Measurements from ENCODE around the gene PNCK. TPM values are rescaled to one million over a fixed set of nuclear protein-coding genes. Genes with fewer than 3 reads are reported as not detected.

The PNCK gene
- polyA plus RNA-seq, 1 experiment: 0.22 TPM

DNA sequence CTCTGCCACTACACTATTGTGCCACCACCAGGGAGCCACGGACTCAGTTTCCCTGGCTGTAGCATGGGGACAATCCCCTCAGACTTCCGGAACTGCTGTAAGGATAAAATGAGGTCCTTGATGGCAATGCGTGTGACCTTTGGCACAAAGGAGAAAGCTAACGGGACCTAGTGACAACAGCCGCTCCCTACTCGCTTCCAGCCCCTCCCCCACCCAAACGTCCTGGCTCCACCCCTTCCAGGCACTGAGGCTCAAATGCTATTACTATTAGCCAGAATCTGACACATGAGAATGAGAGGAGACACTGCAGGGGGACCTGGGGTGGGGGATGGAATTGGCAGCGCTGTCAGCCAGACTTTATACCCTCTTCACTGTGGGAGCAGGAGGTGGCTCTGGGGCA, 32.0 kb downstream of the PNCK start:
- ChIA-PET CTCF (no interaction called here), POLR2A (no interaction called here)
- TF ChIP-seq CTCF (IDR thresholded peaks at IDR 0.05; ENCODE audit: insufficient read depth, low read depth, low read length): no peak
- DNase-seq (ENCODE audit: low read depth): no peak
- no peaks in the 10 kb centered on the region for H3K36me3 ChIP-seq (ENCODE audit: control insufficient read depth, insufficient read depth, low read length)
- H3K4me3 ChIP-seq (ENCODE audit: low read depth, low read length): no peak overlapping the region
- peaks cover 22% of the 10 kb centered on the region for H3K27me3 ChIP-seq (ENCODE audit: control insufficient read depth, insufficient read depth, low read length)

DNA sequence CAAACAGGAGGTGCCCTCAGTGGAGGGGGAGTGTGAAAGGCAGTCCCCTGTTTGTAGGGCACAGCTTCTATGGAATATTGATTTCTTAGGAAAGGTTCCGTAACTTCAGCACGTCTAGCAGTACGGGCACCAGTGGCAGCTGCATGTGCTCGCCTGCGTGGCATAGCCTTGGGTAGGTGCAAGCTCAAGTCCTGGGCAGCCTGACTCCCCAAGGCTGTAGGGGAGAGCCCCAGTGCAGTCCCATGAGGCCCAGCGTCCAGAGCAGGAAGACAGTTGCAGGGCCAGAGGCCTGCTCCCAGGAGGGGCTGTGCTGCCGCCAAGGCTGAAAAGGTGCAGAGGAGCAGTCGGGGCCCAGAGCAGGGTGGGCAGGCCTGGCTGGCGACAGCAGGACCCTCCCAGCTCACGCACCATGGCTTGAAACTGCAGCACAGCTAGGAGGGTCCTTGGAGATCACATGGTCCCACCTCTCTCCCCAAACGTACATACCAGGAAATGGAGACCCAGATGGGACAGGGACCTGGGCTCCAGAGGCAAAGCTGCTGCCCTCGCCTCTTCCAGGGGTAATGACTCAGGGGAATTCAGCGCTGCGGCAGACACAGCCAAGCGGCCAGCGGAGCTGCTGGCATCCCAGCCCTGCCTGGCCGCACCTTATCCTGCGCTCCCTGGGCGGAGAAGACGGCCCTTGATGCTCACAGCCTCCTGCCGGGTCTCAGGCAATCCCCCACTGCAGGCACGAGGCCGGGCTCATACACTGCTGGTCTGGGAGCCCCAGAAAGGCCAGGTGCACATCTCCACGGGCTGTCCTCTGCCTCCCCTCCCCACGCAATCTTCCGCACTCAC, 32.7 kb downstream of the PNCK start:
- no peak for DNase-seq (ENCODE audit: low read depth)
- no peak for TF ChIP-seq CTCF (IDR thresholded peaks at IDR 0.05; ENCODE audit: insufficient read depth, low read depth, low read length)
- Histone ChIP-seq H3K36me3 (ENCODE audit: control insufficient read depth, insufficient read depth, low read length) (no peaks in the 10 kb centered on the region), H3K4me3 (ENCODE audit: low read depth, low read length) (no peak overlapping the region), H3K27me3 (ENCODE audit: control insufficient read depth, insufficient read depth, low read length) (peaks cover 19% of the 10 kb centered on the region)
- CTCF ChIA-PET: interaction anchor here (0.7 to 1.5 kb wide), 2 partner anchors 10 to 102 kb away, joined by 3 to 5 read pairs; no protein-coding TSS in a partner anchor
- POLR2A ChIA-PET: no interaction called here

DNA sequence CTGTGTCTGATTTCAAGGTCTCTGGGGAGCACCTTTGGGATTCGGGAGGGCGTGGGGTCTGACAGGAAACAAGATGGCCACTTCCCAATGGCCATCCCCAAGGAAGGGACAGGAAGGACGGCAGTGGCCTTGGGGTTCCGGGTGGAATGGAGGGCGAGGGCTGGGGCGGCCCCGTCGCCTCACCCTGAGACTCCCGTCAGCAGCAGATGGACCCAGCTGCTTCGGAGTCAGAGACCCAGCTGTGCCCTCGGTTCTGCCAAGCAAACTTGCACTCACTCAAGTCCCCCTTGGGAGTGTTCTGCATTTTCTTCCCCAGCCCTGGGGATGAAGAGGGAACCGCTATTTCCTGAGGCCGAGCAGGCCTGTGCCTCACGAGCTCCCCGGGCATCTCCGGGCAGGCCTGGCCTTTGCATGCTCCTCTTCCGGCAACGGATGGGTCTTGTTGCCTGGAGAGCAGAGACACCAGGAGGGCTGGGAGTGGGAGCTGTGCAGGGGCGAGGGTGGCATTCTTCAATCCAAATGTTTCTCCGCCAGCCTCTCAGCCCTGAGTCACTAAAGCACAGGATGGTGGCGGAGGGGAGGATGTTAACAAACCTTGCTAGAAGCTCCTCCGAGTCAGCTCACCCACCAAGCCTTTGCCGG, 33.4 kb downstream of the PNCK start:
- no peak for DNase-seq (ENCODE audit: low read depth)
- no peak for TF ChIP-seq CTCF (IDR thresholded peaks at IDR 0.05; ENCODE audit: insufficient read depth, low read depth, low read length)
- POLR2A ChIA-PET: no interaction called here
- Histone ChIP-seq H3K4me3 (ENCODE audit: low read depth, low read length) (no peak overlapping the region), H3K36me3 (ENCODE audit: control insufficient read depth, insufficient read depth, low read length) (no peaks in the 10 kb centered on the region), H3K27me3 (ENCODE audit: control insufficient read depth, insufficient read depth, low read length) (peaks cover 16% of the 10 kb centered on the region)
- CTCF ChIA-PET: interaction anchor here (0.7 to 1.5 kb wide), 3 partner anchors 9 to 101 kb away, joined by 3 to 5 read pairs (median 3); no protein-coding TSS in a partner anchor

GRCh38 chrX:153639177-153640044, 34.2 kb downstream of the PNCK start:
- DNase-seq (ENCODE audit: low read depth): no peak
- ChIA-PET CTCF (interaction anchor here (1.2 to 1.5 kb wide), 2 partner anchors 8 to 30 kb away, joined by 3 to 5 read pairs; no protein-coding TSS in a partner anchor), POLR2A (no interaction called here)
- no peak for TF ChIP-seq CTCF (IDR thresholded peaks at IDR 0.05; ENCODE audit: insufficient read depth, low read depth, low read length)
- Histone ChIP-seq H3K4me3 (ENCODE audit: low read depth, low read length) (no peak overlapping the region), H3K27me3 (ENCODE audit: control insufficient read depth, insufficient read depth, low read length) (peaks cover 13% of the 10 kb centered on the region), H3K36me3 (ENCODE audit: control insufficient read depth, insufficient read depth, low read length) (no peaks in the 10 kb centered on the region)
